OCI-M1 (cell line): ENCODE results near the gene PCDHA11.
"Not testable (repeated sequence)": the region's sequence is repeated elsewhere in the genome, so short reads cannot be mapped to it uniquely, and the experiment has no call there.

ENCODE experiments used
- DNase-seq: peaks from one replicate; lab custom pipeline; 2025; lab: John Stamatoyannopoulos, UW

Gene PCDHA11

DNA sequence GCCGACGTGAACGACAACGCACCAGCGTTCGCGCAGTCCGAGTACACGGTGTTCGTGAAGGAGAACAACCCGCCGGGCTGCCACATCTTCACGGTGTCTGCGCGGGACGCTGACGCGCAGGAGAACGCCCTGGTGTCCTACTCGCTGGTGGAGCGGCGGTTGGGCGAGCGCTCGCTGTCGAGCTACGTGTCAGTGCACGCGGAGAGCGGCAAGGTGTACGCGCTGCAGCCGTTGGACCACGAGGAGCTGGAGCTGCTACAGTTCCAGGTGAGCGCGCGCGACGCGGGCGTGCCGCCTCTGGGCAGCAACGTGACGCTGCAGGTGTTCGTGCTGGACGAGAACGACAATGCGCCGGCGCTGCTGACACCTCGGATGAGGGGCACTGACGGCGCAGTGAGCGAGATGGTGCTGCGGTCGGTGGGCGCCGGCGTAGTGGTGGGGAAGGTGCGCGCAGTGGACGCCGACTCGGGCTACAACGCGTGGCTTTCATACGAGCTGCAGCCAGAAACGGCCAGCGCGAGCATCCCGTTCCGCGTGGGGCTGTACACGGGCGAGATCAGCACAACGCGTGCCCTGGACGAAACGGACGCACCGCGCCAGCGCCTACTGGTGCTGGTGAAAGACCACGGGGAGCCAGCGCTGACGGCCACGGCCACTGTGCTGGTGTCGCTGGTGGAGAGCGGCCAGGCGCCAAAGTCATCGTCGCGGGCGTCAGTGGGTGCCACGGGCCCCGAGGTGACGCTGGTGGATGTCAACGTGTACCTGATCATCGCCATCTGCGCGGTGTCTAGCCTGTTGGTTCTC, 18.7 kb upstream of the PCDHA11 start:
- DNase-seq, result not testable (repeated sequence)

DNA sequence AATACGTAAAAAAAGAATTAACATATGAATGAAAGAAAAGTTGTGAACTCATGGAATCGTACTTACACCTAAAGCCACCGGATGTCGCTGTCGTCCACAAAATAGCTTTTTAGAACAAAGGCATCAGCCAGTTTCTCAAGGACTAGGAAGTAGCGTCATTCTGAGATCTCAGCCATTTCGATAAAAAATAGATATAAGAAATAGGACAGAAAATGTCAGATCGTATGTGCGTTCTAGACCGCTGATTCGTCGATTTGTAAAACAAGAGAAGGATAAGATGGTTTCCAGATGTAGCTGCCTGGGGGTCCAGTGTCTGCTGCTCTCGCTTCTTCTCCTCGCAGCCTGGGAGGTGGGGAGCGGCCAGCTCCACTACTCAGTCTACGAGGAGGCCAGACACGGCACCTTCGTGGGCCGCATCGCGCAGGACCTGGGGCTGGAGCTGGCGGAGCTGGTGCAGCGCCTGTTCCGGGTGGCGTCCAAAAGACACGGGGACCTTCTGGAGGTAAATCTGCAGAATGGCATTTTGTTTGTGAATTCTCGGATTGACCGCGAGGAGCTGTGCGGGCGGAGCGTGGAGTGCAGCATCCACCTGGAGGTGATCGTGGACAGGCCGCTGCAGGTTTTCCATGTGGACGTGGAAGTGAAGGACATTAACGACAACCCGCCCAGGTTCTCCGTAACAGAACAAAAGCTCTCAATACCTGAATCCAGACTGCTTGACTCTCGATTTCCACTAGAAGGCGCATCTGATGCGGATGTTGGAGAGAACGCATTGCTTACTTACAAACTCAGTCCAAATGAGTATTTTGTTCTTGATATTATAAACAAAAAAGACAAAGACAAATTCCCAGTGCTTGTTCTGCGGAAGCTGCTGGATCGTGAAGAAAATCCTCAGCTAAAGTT, 12.7 kb upstream of the PCDHA11 start, which contains the start of gene PCDHA10:
Gene PCDHA10, plus strand, starts transcription at position 126 of the 903 bp plus-strand sequence. Its CDS starts 152 bp downstream, at position 278.
- peak; percentile 57 for DNase-seq

GRCh38 chr5:140857177-140857986, 11.4 kb upstream of the PCDHA11 start:
- DNase-seq, result no peak

DNA sequence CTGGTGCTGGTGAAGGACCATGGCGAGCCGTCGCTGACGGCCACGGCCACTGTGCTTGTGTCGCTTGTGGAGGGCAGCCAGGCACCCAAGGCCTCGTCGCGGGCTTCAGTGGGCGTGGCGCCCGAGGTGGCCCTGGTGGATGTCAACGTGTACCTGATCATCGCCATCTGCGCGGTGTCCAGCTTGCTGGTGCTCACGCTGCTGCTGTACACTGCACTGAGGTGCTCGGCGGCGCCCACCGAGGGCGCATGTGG, 10.8 kb upstream of the PCDHA11 start:
- DNase-seq, result no peak

DNA sequence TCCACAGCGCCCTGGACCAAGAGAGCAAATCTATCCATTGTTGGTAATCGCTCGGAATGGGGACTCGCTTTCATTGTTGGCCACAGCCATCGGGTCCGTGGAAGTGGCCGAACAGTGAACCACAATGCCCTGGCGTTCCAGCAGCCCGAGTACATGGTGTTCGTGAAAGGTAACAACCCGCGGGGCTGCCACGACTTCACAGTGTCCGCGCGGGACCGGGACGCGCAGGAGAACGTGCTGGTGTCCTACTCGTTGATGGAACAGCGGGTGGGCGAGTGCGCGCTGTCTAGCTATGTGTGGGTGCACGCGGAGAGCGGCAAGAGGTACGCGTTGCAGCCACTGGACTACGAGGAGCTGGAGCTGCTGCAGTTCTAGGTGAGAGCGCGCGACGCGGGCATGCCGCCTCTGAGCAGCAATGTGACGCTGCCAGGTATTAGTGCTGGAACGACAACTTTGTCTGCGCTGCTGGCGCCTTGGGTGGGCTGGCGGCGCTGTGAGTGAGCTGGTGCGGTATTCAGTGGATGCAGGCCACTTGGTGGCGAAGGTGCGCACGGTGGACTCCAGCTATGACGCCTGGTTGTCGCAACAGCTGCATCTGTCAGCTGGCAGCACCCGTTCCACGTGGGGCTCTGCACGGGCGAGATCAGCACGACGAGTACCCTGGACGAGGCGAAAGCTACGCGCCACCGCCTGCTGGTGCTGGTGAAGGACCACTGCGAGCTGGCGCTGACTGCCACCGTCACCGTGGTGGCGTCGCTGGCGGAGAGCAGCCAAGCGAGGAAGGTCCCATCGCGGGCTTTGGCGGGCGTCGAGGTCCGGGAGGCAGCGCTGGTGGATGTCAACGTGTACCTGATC, 6.1 kb upstream of the PCDHA11 start:
- no peak for DNase-seq

- no peak for DNase-seq
These were observed 764 bp downstream of the PCDHA11 start for GRCh38 chr5:140869555-140869886.

- DNase-seq, result no peak
These were observed 1.8 kb downstream of the PCDHA11 start for GRCh38 chr5:140870221-140871201.

GRCh38 chr5:140875085-140876065, 6.6 kb downstream of the PCDHA11 start, which contains the start of gene PCDHA12:
TSS of gene PCDHA12 (plus strand) at chr5:140875308. CDS start at chr5:140875473, 165 bp downstream.
- no peak for DNase-seq

- DNase-seq, result not testable (repeated sequence)
These were observed 7.9 kb downstream of the PCDHA11 start for GRCh38 chr5:140876541-140877261.

GRCh38 chr5:140877262-140877581, 8.5 kb downstream of the PCDHA11 start:
- DNase-seq, result no peak

DNA sequence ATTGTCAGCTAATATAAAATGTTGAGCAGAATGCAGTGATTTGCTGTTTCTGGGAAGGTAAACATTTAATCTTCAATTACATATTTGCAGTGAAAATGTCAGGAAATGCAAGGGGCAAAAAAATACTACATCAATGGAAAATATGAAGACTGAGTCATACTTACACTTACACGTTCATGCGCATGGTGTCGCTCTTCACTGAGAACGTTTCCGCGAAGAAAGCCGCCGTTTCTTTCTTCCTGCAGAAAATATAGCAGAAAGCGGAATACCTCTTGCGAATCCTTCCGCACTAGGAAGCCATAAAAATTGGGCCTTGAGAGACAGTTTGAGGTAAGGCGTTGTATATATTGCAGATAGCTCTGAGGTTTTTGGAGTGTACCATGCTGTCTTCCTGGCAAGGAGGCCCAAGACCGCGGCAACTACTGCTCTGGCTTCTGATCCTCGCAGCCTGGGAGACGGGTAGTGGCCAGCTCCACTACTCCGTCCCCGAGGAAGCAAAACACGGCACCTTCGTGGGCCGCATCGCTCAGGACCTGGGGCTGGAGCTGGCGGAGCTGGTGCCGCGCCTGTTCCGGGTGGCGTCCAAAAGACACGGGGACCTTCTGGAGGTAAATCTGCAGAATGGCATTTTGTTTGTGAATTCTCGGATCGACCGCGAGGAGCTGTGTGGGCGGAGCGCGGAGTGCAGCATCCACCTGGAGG, 13.3 kb downstream of the PCDHA11 start, which contains the start of gene PCDHA13:
Gene PCDHA13, plus strand, starts transcription at position 236 of the 702 bp plus-strand sequence. Its CDS starts 145 bp downstream, at position 381.
- no peak for DNase-seq

DNA sequence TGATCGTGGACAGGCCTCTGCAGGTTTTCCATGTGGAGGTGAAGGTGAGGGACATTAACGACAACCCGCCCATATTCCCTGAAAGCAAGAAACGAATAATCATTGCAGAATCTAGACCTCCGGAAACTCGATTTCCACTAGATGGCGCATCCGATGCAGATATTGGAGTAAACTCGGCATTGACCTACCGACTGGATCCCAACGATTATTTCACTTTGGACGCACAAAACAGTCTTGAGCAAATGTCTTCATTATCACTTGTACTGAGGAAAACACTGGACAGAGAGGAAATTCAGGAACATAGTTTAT, 13.8 kb downstream of the PCDHA11 start:
- DNase-seq, result no peak

GRCh38 chr5:140883373-140883772, 14.6 kb downstream of the PCDHA11 start:
- no peak for DNase-seq

DNA sequence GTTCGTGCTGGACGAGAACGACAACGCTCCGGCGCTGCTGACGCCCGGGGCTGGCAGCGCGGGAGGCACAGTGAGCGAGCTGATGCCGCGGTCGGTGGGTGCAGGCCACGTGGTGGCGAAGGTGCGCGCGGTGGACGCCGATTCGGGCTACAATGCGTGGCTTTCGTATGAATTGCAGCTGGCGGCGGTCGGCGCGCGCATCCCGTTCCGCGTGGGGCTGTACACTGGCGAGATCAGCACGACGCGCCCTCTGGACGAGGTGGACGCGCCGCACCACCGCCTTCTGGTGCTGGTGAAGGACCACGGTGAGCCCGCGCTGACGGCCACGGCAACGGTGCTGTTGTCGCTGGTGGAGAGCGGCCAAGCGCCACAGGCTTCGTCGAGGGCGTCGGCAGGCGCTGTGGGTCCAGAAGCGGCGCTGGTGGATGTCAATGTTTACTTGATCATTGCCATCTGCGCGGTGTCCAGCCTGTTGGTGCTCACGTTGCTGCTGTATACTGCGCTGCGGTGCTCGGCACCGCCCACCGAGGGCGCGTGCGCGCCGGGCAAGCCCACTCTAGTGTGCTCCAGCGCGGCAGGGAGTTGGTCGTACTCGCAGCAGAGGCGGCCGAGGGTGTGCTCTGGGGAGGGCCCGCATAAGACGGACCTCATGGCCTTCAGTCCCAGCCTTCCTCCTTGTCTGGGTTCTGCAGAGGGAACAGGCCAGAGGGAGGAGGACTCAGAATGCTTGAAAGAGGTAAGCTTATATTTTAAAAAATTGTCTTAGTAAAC, 15.4 kb downstream of the PCDHA11 start:
- DNase-seq, result no peak

- DNase-seq, result no peak
These were observed 47.6 kb downstream of the PCDHA11 start for GRCh38 chr5:140916325-140916724.
